HepG2 (cell line): ENCODE data around the gene HLF. TPM values are rescaled to one million over a fixed set of nuclear protein-coding genes. Genes with fewer than 3 reads are reported as not detected.

Experiments
- AKAP8 ChIP-seq: sonication (generic); formaldehyde crosslinking; IDR thresholded peaks from 2 replicates; pipeline ENCODE4 v1.5.1; 2020; ENCODE audit warnings: mild to moderate bottlenecking, missing genetic modification reagents
- ATF1 ChIP-seq: IDR thresholded peaks from 2 replicates; pipeline ENCODE4 v1.6.1; 2016; ENCODE audit warnings: mild to moderate bottlenecking, control low read depth
- GABPA ChIP-seq, 2 experiments: IDR thresholded peaks; 2 replicates each; pipeline ENCODE4 v1.6.1; 2011 to 2016; ENCODE audit warnings: low read depth in 2 of 2, low read length in 1 of 2, missing biosample characterization in 1 of 2, missing genetic modification characterization in 1 of 2
- GPN1 ChIP-seq: sonication (generic); formaldehyde crosslinking; IDR thresholded peaks from 2 replicates; pipeline ENCODE4 v1.5.1; 2020; ENCODE audit warnings: missing genetic modification reagents, borderline replicate concordance
- NCOA2 ChIP-seq: sonication (generic); formaldehyde crosslinking; IDR thresholded peaks from 2 replicates; pipeline ENCODE4 v1.8.0; 2022; ENCODE audit warnings: inconsistent platforms
- RFX3 ChIP-seq: IDR thresholded peaks from 2 replicates; pipeline ENCODE4 v1.6.1; 2016; ENCODE audit warnings: missing biosample characterization, missing genetic modification reagents
- SAP130 ChIP-seq: IDR thresholded peaks from 2 replicates; pipeline ENCODE4 v1.6.1; 2016; ENCODE audit warnings: low read depth
- SMC3 ChIP-seq: IDR thresholded peaks from 2 replicates; pipeline ENCODE4 v1.6.1; 2011; ENCODE audit warnings: low read length, improper control_type of control experiment
- SP2 ChIP-seq: sonication (generic); formaldehyde crosslinking; IDR thresholded peaks from 2 replicates; pipeline ENCODE4 v1.5.1; 2020; ENCODE audit warnings: mild to moderate bottlenecking, missing genetic modification reagents
- TFE3 ChIP-seq: IDR thresholded peaks from 2 replicates; pipeline ENCODE4 v1.6.1; 2016
- ZBTB44 ChIP-seq: sonication (generic); formaldehyde crosslinking; IDR thresholded peaks from 2 replicates; pipeline ENCODE4 v1.4.0; 2020; ENCODE audit warnings: missing genetic modification reagents
- ZKSCAN1 ChIP-seq: fragments of 150-350 bp; IDR thresholded peaks from 2 replicates; pipeline ENCODE4 v1.6.1; 2014; ENCODE audit warnings: low read length
- ZNF10 ChIP-seq: sonication (generic); formaldehyde crosslinking; IDR thresholded peaks from 2 replicates; pipeline ENCODE4 v1.4.0; 2020; ENCODE audit warnings: mild to moderate bottlenecking, low read depth, missing genetic modification reagents, borderline replicate concordance
- ZNF207 ChIP-seq: fragments of 450-650 bp; IDR thresholded peaks from 2 replicates; pipeline ENCODE4 v1.6.1; 2016; ENCODE audit warnings: antibody characterized with exemption, borderline replicate concordance
- ZNF333 ChIP-seq: sonication (generic); formaldehyde crosslinking; IDR thresholded peaks from 2 replicates; pipeline ENCODE4 v1.4.0; 2020; ENCODE audit warnings: mild to moderate bottlenecking, missing genetic modification reagents, borderline replicate concordance
- ZNF431 ChIP-seq: sonication (generic); formaldehyde crosslinking; IDR thresholded peaks from 2 replicates; pipeline ENCODE4 v1.9.0; 2022; ENCODE audit warnings: missing genetic modification reagents, low read depth, mild to moderate bottlenecking, borderline replicate concordance
- ZNF660 ChIP-seq: sonication (generic); formaldehyde crosslinking; IDR thresholded peaks from 2 replicates; pipeline ENCODE4 v1.5.1; 2020; ENCODE audit warnings: mild to moderate bottlenecking, low read depth, missing genetic modification reagents, borderline replicate concordance
- ZNF7 ChIP-seq: IDR thresholded peaks from 2 replicates; pipeline ENCODE4 v1.6.1; 2016; ENCODE audit warnings: missing biosample characterization, missing genetic modification reagents
- ZNF704 ChIP-seq: sonication (generic); formaldehyde crosslinking; IDR thresholded peaks from 2 replicates; pipeline ENCODE4 v1.8.1; 2023; ENCODE audit warnings: mild to moderate bottlenecking, inconsistent platforms, moderate library complexity, missing genetic modification reagents, borderline replicate concordance
- ZNF784 ChIP-seq: sonication (generic); formaldehyde crosslinking; IDR thresholded peaks from 2 replicates; pipeline ENCODE4 v1.5.1; 2020; ENCODE audit warnings: missing genetic modification reagents, mild to moderate bottlenecking, borderline replicate concordance
- ZNF788 ChIP-seq: sonication (generic); formaldehyde crosslinking; IDR thresholded peaks from 2 replicates; pipeline ENCODE4 v1.5.0; 2020; ENCODE audit warnings: mild to moderate bottlenecking, missing genetic modification reagents, borderline replicate concordance
- ZSCAN21 ChIP-seq: sonication (generic); formaldehyde crosslinking; IDR thresholded peaks from 2 replicates; pipeline ENCODE4 v1.8.0; 2022; ENCODE audit warnings: mild to moderate bottlenecking, missing genetic modification reagents, moderate library complexity, borderline replicate concordance
- polyA plus RNA-seq, 8 experiments: library from polyadenylated mRNA; depleted of rRNA in 3 of 8; stranded (reverse) in 7 of 8; unstranded in 1 of 8; fragments of >200 nt; fragmentation: Illumina TruSeq in 4 of 8; extraction: Trizol in 4 of 8; gene quantifications; 2 replicates each; pipeline versions ENCODE4 v1.2.1 to v1.2.3, GENCODE V29; 2011 to 2016; ENCODE audit warnings: low read depth in 4 of 8, missing spikeins in 1 of 8, mixed read lengths in 1 of 8; ENCODE audit not compliant: insufficient read depth in 1 of 8
- total RNA-seq, 5 experiments: library from RNA; depleted of rRNA; stranded (reverse); fragments of >200 nt; fragmentation: Illumina TruSeq; extraction: Trizol; gene quantifications; 2 replicates each; pipeline ENCODE4 v1.2.3, GENCODE V29; 2016; ENCODE audit warnings: low read depth in 1 of 5

The HLF gene
- total and polyA plus RNA-seq, 2 of the 13 experiments (the other 11 are each of a cell fraction or from before 2014, with no cell fraction given): 202 to 346 TPM

- peak; percentile 71 for TF ChIP-seq TFE3
- TF ChIP-seq ZNF333 (CRISPR knock-in tag): no peak
- peak; percentile 90 for TF ChIP-seq ZNF788
- TF ChIP-seq GABPA (IDR thresholded peaks at IDR 0.05; ENCODE audit: low read depth, low read length): no peak
- peak; percentile 67 for TF ChIP-seq GABPA (CRISPR knock-in tag; IDR thresholded peaks at IDR 0.05; ENCODE audit: low read depth)
- TF ChIP-seq ZKSCAN1: peak; percentile 69; the same call in 1 of the 2 replicates
- no peak for TF ChIP-seq ZNF10 (CRISPR knock-in tag)
- TF ChIP-seq SAP130: peak; percentile 83
- TF ChIP-seq SP2 (CRISPR knock-in tag): no peak
- TF ChIP-seq ZNF660 (CRISPR knock-in tag): no peak
- 0 out of 2 replicates have a peak, but pooled peaks have one; percentile 29 for TF ChIP-seq RFX3 (CRISPR knock-in tag)
- no peak for TF ChIP-seq GPN1
- no peak for TF ChIP-seq SMC3
- TF ChIP-seq AKAP8 (CRISPR knock-in tag): peak; percentile 5; the same call in 1 of the 2 replicates
- peak; percentile 100 for TF ChIP-seq NCOA2 (CRISPR knock-in tag)
- no peak for TF ChIP-seq ZNF704 (CRISPR knock-in tag)
- peak; percentile 53; the same call in 1 of the 2 replicates for TF ChIP-seq ZNF431 (CRISPR knock-in tag)
- TF ChIP-seq ZNF784 (CRISPR knock-in tag): no peak; the same call in 1 of the 2 replicates
- TF ChIP-seq ZBTB44: no peak
- no peak for TF ChIP-seq ZSCAN21 (CRISPR knock-in tag)
- no peak for TF ChIP-seq ZNF207
- peak; percentile 80 for TF ChIP-seq ZNF7 (CRISPR knock-in tag)
- TF ChIP-seq ATF1 (CRISPR knock-in tag): no peak; the same call in none of the 2 replicates
Observed at GRCh38 chr17:55285340-55286301, 20.9 kb downstream of the HLF start (continued).
